HepG2 (cell line): ENCODE measurements around the gene LRTM2. TPM values are rescaled to one million over a fixed set of nuclear protein-coding genes. Genes with fewer than 3 reads are reported as not detected.
A peak's percentile ranks its signal among the peaks of the same experiment; 100 is the strongest.

Experiments
- FIP1L1 ChIP-seq: fragments of 200-400 bp; formaldehyde crosslinking; IDR thresholded peaks from 2 replicates; pipeline ENCODE4 v1.6.1; 2018; ENCODE audit warnings: low read depth, mild to moderate bottlenecking, low read length, moderate library complexity, borderline replicate concordance; ENCODE audit not compliant: insufficient read depth
- HDAC2 ChIP-seq: sonication (generic); formaldehyde crosslinking; IDR thresholded peaks from 2 replicates; pipeline ENCODE4 v1.4.0; 2020; ENCODE audit warnings: missing genetic modification reagents
- HNRNPLL ChIP-seq: fragments of 200-400 bp; formaldehyde crosslinking; IDR thresholded peaks from 2 replicates; pipeline ENCODE4 v1.6.1; 2017; ENCODE audit warnings: mild to moderate bottlenecking, low read depth, low read length; ENCODE audit not compliant: poor library complexity, severe bottlenecking
- HOXA3 ChIP-seq: sonication (generic); formaldehyde crosslinking; IDR thresholded peaks from 2 replicates; pipeline ENCODE4 v1.5.0; 2020; ENCODE audit warnings: missing genetic modification reagents
- ISX ChIP-seq: sonication (generic); formaldehyde crosslinking; conservative IDR thresholded peaks from 2 replicates; pipeline ENCODE4 v1.5.0; 2020; ENCODE audit warnings: missing genetic modification reagents
- KMT2B ChIP-seq: IDR thresholded peaks from 2 replicates; pipeline ENCODE4 v1.6.1; 2016; ENCODE audit warnings: missing genetic modification reagents, missing compliant biosample characterization
- MAZ ChIP-seq, 2 experiments: sonication (generic) in 1 of 2; formaldehyde crosslinking in 1 of 2; IDR thresholded peaks; 2 replicates each; pipeline versions ENCODE4 v1.5.0 to v1.6.1; 2012 to 2020; ENCODE audit warnings: low read depth in 2 of 2, mild to moderate bottlenecking in 2 of 2, borderline replicate concordance in 1 of 2, improper control_type of control experiment in 1 of 2, low read length in 1 of 2, missing genetic modification reagents in 1 of 2, moderate library complexity in 1 of 2
- MEIS1 ChIP-seq: sonication (generic); formaldehyde crosslinking; IDR thresholded peaks from 2 replicates; pipeline ENCODE4 v1.9.0; 2021; ENCODE audit warnings: mild to moderate bottlenecking, missing genetic modification reagents, moderate library complexity, borderline replicate concordance
- MIXL1 ChIP-seq: IDR thresholded peaks from 2 replicates; pipeline ENCODE4 v1.6.1; 2016
- NFRKB ChIP-seq: fragments of 450-650 bp; IDR thresholded peaks from 2 replicates; pipeline ENCODE4 v1.6.1; 2017
- PAX8 ChIP-seq: sonication (generic); formaldehyde crosslinking; IDR thresholded peaks from 2 replicates; pipeline ENCODE4 v1.8.0; 2022; ENCODE audit warnings: mild to moderate bottlenecking, missing genetic modification reagents, borderline replicate concordance
- RXRA ChIP-seq: sonication (generic); formaldehyde crosslinking; IDR thresholded peaks from 2 replicates; pipeline ENCODE4 v1.5.1; 2020; ENCODE audit warnings: missing genetic modification reagents
- ZBTB20 ChIP-seq: sonication (generic); formaldehyde crosslinking; IDR thresholded peaks from 2 replicates; pipeline ENCODE4 v1.8.1; 2023; ENCODE audit warnings: missing genetic modification reagents, low read depth, mild to moderate bottlenecking, borderline replicate concordance
- ZIK1 ChIP-seq: sonication (generic); formaldehyde crosslinking; IDR thresholded peaks from 2 replicates; pipeline ENCODE4 v1.5.0; 2020; ENCODE audit warnings: mild to moderate bottlenecking, low read depth, missing genetic modification reagents, borderline replicate concordance
- ZNF224 ChIP-seq: sonication (generic); formaldehyde crosslinking; IDR thresholded peaks from 2 replicates; pipeline ENCODE4 v1.5.0; 2020; ENCODE audit warnings: mild to moderate bottlenecking, missing genetic modification reagents
- ZNF230 ChIP-seq: sonication (generic); formaldehyde crosslinking; IDR thresholded peaks from 2 replicates; pipeline ENCODE4 v1.4.0; 2020; ENCODE audit warnings: mild to moderate bottlenecking, missing genetic modification reagents
- ZNF619 ChIP-seq: sonication (generic); formaldehyde crosslinking; IDR thresholded peaks from 2 replicates; pipeline ENCODE4 v1.4.0; 2020; ENCODE audit warnings: mild to moderate bottlenecking, missing genetic modification reagents
- ZNF768 ChIP-seq: sonication (generic); formaldehyde crosslinking; IDR thresholded peaks from 2 replicates; pipeline ENCODE4 v1.4.0; 2020; ENCODE audit warnings: missing genetic modification reagents
- ZNF776 ChIP-seq: sonication (generic); formaldehyde crosslinking; IDR thresholded peaks from 2 replicates; pipeline ENCODE4 v1.4.0; 2020; ENCODE audit warnings: mild to moderate bottlenecking, missing genetic modification reagents
- polyA plus RNA-seq, 8 experiments: library from polyadenylated mRNA; depleted of rRNA in 3 of 8; stranded (reverse) in 7 of 8; unstranded in 1 of 8; fragments of >200 nt; fragmentation: Illumina TruSeq in 4 of 8; extraction: Trizol in 4 of 8; gene quantifications; 2 replicates each; pipeline versions ENCODE4 v1.2.1 to v1.2.3, GENCODE V29; 2011 to 2016; ENCODE audit warnings: low read depth in 4 of 8, missing spikeins in 1 of 8, mixed read lengths in 1 of 8; ENCODE audit not compliant: insufficient read depth in 1 of 8
- total RNA-seq, 5 experiments: library from RNA; depleted of rRNA; stranded (reverse); fragments of >200 nt; fragmentation: Illumina TruSeq; extraction: Trizol; gene quantifications; 2 replicates each; pipeline ENCODE4 v1.2.3, GENCODE V29; 2016; ENCODE audit warnings: low read depth in 1 of 5
- TF ChIP-seq, protein P1 (sequence below): sonication (generic); formaldehyde crosslinking; IDR thresholded peaks from 2 replicates; pipeline ENCODE4 v1.4.0; 2020; ENCODE audit warnings: missing genetic modification reagents
- TF ChIP-seq, protein P2 (sequence below): sonication (generic); formaldehyde crosslinking; IDR thresholded peaks from 2 replicates; pipeline ENCODE4 v1.4.0; 2020; ENCODE audit warnings: missing genetic modification reagents
- TF ChIP-seq, protein P3 (sequence below): sonication (generic); formaldehyde crosslinking; IDR thresholded peaks from 2 replicates; pipeline ENCODE4 v1.8.1; 2023; ENCODE audit warnings: missing genetic modification reagents, inconsistent platforms, borderline replicate concordance
- TF ChIP-seq, protein P4 (sequence below): sonication (generic); formaldehyde crosslinking; IDR thresholded peaks from 2 replicates; pipeline ENCODE4 v1.8.0; 2022; ENCODE audit warnings: low read depth, missing genetic modification reagents

Gene LRTM2
- total and polyA plus RNA-seq, 2 of the 13 experiments (the other 11 are each of a cell fraction or from before 2014, with no cell fraction given): 0.09 TPM; not detected in 1

DNA sequence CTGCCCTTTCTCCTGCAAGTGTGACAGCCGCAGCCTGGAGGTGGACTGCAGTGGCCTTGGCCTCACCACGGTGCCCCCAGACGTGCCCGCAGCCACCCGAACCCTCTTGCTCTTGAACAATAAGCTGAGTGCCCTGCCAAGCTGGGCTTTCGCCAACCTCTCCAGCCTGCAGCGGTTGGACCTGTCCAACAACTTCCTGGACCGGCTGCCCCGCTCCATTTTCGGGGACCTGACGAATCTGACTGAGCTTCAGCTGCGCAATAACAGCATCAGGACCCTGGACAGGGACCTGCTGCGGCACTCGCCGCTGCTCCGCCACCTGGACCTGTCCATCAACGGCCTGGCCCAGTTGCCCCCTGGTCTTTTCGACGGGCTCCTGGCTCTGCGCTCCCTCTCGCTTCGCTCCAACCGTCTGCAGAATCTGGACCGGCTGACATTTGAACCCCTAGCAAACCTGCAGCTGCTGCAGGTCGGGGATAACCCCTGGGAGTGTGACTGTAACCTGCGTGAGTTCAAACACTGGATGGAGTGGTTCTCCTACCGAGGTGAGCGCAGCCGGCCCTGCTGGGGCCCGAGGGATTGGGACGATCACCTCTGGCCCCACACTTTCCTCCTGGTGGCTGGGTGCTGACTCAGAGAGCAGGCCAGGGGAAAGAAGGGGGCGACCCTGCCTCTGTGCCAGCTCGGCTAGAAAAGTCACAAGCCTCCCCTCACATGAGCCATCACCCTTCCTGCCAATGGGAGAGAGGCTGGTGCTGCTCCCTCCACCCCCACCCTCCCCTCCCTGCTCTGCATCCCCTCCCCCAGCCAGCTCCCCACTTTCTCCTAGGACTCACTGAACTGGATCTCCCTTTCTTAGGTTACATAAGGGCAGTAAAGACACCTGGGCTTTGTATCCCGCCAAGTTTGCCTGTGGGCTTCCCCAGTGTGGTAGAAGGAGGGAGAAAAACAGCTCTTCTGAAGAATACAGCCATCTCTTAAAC lies 10.9 kb downstream of the LRTM2 start (continued):
- peak; percentile 71 for TF ChIP-seq HNRNPLL
- TF ChIP-seq PAX8 (CRISPR knock-in tag): no peak
- peak; percentile 60 for TF ChIP-seq HDAC2
- TF ChIP-seq, protein P1, sequence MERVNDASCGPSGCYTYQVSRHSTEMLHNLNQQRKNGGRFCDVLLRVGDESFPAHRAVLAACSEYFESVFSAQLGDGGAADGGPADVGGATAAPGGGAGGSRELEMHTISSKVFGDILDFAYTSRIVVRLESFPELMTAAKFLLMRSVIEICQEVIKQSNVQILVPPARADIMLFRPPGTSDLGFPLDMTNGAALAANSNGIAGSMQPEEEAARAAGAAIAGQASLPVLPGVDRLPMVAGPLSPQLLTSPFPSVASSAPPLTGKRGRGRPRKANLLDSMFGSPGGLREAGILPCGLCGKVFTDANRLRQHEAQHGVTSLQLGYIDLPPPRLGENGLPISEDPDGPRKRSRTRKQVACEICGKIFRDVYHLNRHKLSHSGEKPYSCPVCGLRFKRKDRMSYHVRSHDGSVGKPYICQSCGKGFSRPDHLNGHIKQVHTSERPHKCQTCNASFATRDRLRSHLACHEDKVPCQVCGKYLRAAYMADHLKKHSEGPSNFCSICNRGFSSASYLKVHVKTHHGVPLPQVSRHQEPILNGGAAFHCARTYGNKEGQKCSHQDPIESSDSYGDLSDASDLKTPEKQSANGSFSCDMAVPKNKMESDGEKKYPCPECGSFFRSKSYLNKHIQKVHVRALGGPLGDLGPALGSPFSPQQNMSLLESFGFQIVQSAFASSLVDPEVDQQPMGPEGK: 0 out of 2 replicates have a peak, but pooled peaks have one; percentile 40
- TF ChIP-seq, protein P2, sequence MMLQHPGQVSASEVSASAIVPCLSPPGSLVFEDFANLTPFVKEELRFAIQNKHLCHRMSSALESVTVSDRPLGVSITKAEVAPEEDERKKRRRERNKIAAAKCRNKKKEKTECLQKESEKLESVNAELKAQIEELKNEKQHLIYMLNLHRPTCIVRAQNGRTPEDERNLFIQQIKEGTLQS (CRISPR knock-in tag): peak; percentile 62; the same call in 1 of the 2 replicates
- TF ChIP-seq, protein P3, sequence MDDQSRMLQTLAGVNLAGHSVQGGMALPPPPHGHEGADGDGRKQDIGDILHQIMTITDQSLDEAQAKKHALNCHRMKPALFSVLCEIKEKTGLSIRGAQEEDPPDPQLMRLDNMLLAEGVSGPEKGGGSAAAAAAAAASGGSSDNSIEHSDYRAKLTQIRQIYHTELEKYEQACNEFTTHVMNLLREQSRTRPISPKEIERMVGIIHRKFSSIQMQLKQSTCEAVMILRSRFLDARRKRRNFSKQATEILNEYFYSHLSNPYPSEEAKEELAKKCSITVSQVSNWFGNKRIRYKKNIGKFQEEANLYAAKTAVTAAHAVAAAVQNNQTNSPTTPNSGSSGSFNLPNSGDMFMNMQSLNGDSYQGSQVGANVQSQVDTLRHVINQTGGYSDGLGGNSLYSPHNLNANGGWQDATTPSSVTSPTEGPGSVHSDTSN: 0 out of 2 replicates have a peak, but pooled peaks have one; percentile 73
- TF ChIP-seq ZIK1 (CRISPR knock-in tag): 0 out of 2 replicates have a peak, but pooled peaks have one; percentile 65
- no peak for TF ChIP-seq FIP1L1
- no peak for TF ChIP-seq NFRKB
- TF ChIP-seq ZNF224 (CRISPR knock-in tag): no peak
- peak; percentile 73; the same call in 1 of the 2 replicates for TF ChIP-seq MEIS1
- no peak for TF ChIP-seq ZNF619
- peak; percentile 50; the same call in 1 of the 2 replicates for TF ChIP-seq ZNF230 (CRISPR knock-in tag)
- TF ChIP-seq, protein P4, sequence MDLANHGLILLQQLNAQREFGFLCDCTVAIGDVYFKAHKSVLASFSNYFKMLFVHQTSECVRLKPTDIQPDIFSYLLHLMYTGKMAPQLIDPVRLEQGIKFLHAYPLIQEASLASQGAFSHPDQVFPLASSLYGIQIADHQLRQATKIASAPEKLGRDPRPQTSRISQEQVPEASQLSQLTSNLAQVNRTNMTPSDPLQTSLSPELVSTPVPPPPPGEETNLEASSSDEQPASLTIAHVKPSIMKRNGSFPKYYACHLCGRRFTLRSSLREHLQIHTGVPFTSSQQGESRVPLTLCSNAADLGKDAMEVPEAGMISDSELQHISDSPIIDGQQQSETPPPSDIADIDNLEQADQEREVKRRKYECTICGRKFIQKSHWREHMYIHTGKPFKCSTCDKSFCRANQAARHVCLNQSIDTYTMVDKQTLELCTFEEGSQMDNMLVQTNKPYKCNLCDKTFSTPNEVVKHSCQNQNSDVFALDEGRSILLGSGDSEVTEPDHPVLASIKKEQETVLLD: no peak
- peak; percentile 82; the same call in 1 of the 2 replicates for TF ChIP-seq ZNF768
- TF ChIP-seq KMT2B (CRISPR knock-in tag): peak; percentile 72
- TF ChIP-seq ZBTB20 (CRISPR knock-in tag): peak; percentile 77; the same call in 1 of the 2 replicates
- no peak for TF ChIP-seq MAZ (IDR thresholded peaks at IDR 0.05; ENCODE audit: borderline replicate concordance, low read depth, low read length)
- peak; percentile 52; the same call in 1 of the 2 replicates for TF ChIP-seq MAZ (CRISPR knock-in tag; IDR thresholded peaks at IDR 0.05; ENCODE audit: low read depth)
- TF ChIP-seq RXRA (CRISPR knock-in tag): peak; percentile 36; the same call in 1 of the 2 replicates
- peak; percentile 41; the same call in 1 of the 2 replicates for TF ChIP-seq HOXA3 (CRISPR knock-in tag)
- TF ChIP-seq ZNF776: 0 out of 2 replicates have a peak, but pooled peaks have one; percentile 54
- 0 out of 2 replicates have a peak, but pooled peaks have one; percentile 69 for TF ChIP-seq ISX (CRISPR knock-in tag)
- peak; percentile 78 for TF ChIP-seq MIXL1 (CRISPR knock-in tag)
